Parathyroid adenoma (tissue), 2 donors: Measurements from ENCODE around the gene ATP6V1B1.

Experiments
- H2AFZ ChIP-seq: fragments of 300-600 bp; sonication (generic); one replicate; pipeline ENCODE4 v1.7.0; 2017; ENCODE audit warnings: antibody characterized with exemption, mild to moderate bottlenecking
- H3K27ac ChIP-seq: fragments of 300-600 bp; sonication (generic); one replicate; pipeline ENCODE4 v1.7.0; 2017
- H3K27me3 ChIP-seq: fragments of 300-600 bp; sonication (generic); one replicate; pipeline ENCODE4 v1.7.0; 2017; ENCODE audit warnings: low read length; ENCODE audit not compliant: control insufficient read depth, insufficient read depth
- H3K36me3 ChIP-seq: fragments of 300-600 bp; sonication (generic); one replicate; pipeline ENCODE4 v1.7.0; 2017; ENCODE audit warnings: low read length; ENCODE audit not compliant: control insufficient read depth, insufficient read depth
- H3K4me1 ChIP-seq: fragments of 300-600 bp; sonication (generic); one replicate; pipeline ENCODE4 v1.7.0; 2017; ENCODE audit warnings: control low read depth
- H3K4me2 ChIP-seq: fragments of 300-600 bp; sonication (generic); one replicate; pipeline ENCODE4 v1.7.0; 2017; ENCODE audit warnings: low read length
- H3K4me3 ChIP-seq: fragments of 300-600 bp; sonication (generic); one replicate; pipeline ENCODE4 v1.7.0; 2017; ENCODE audit warnings: low read depth, low read length
- H3K79me2 ChIP-seq: fragments of 300-600 bp; sonication (generic); one replicate; pipeline ENCODE4 v1.7.0; 2017; ENCODE audit warnings: control low read depth
- H3K9ac ChIP-seq: fragments of 300-600 bp; sonication (generic); one replicate; pipeline ENCODE4 v1.7.0; 2017; ENCODE audit warnings: mild to moderate bottlenecking
- H3K9me3 ChIP-seq: fragments of 300-600 bp; sonication (generic); one replicate; pipeline ENCODE4 v1.7.0; 2017; ENCODE audit warnings: low read length; ENCODE audit not compliant: control insufficient read depth
- CTCF ChIP-seq: fragments of 300-600 bp; sonication (generic); IDR thresholded peaks from one replicate; pipeline ENCODE4 v1.7.0; 2017; ENCODE audit warnings: antibody characterized with exemption, mild to moderate bottlenecking
- donor health status: primary hyperparathyroidism.

The ATP6V1B1 gene

GRCh38 chr2:70986499-70987189, 50.9 kb downstream of the ATP6V1B1 start:
- Histone ChIP-seq H3K27me3 (no peaks in the 10 kb centered on the region), H3K27ac (no peak overlapping the region), H3K9ac (no peak overlapping the region), H3K4me1 (no peaks in the 10 kb centered on the region), H3K9me3 (no peaks in the 10 kb centered on the region), H3K79me2 (no peaks in the 10 kb centered on the region), H2AFZ (no peak overlapping the region), H3K36me3 (no peaks in the 10 kb centered on the region), H3K4me2 (no peak overlapping the region), H3K4me3 (no peak overlapping the region)
- TF ChIP-seq CTCF = no peak

GRCh38 chr2:70987386-70987785, 51.7 kb downstream of the ATP6V1B1 start:
- H3K4me3 ChIP-seq = no peak overlapping the region
- no peak overlapping the region for H3K27ac ChIP-seq
- H2AFZ ChIP-seq = no peak overlapping the region
- H3K36me3 ChIP-seq = no peaks in the 10 kb centered on the region
- no peak overlapping the region for H3K9ac ChIP-seq
- H3K4me2 ChIP-seq = no peak overlapping the region
- H3K27me3 ChIP-seq = no peaks in the 10 kb centered on the region
- H3K9me3 ChIP-seq = no peaks in the 10 kb centered on the region
- no peaks in the 10 kb centered on the region for H3K4me1 ChIP-seq
- no peak for TF ChIP-seq CTCF
- H3K79me2 ChIP-seq = no peaks in the 10 kb centered on the region

GRCh38 chr2:70988151-70988550, 52.5 kb downstream of the ATP6V1B1 start:
- no peak for TF ChIP-seq CTCF
- no peak overlapping the region for H2AFZ ChIP-seq
- H3K9me3 ChIP-seq = no peaks in the 10 kb centered on the region
- H3K27me3 ChIP-seq = no peaks in the 10 kb centered on the region
- no peak overlapping the region for H3K9ac ChIP-seq
- H3K27ac ChIP-seq = no peak overlapping the region
- no peaks in the 10 kb centered on the region for H3K79me2 ChIP-seq
- no peak overlapping the region for H3K4me2 ChIP-seq
- H3K4me3 ChIP-seq = no peak overlapping the region
- peaks cover 4% of the 10 kb centered on the region for H3K4me1 ChIP-seq
- no peaks in the 10 kb centered on the region for H3K36me3 ChIP-seq

GRCh38 chr2:70988726-70989648, 53.3 kb downstream of the ATP6V1B1 start:
- Histone ChIP-seq H3K36me3 (no peaks in the 10 kb centered on the region), H2AFZ (no peak overlapping the region), H3K9me3 (no peaks in the 10 kb centered on the region), H3K27ac (no peak overlapping the region), H3K4me2 (no peak overlapping the region), H3K4me1 (peaks cover 10% of the 10 kb centered on the region), H3K27me3 (no peaks in the 10 kb centered on the region), H3K4me3 (no peak overlapping the region), H3K9ac (no peak overlapping the region), H3K79me2 (no peaks in the 10 kb centered on the region)
- no peak for TF ChIP-seq CTCF
